Measurements from ENCODE around the gene PCDHGA9.
A peak's percentile ranks its signal among the peaks of the same experiment; 100 is the strongest.

Gene PCDHGA9

GRCh38 chr5:141402553-141403243 is at the start of gene PCDHGA9:
Gene PCDHGA9, plus strand, starts transcription at chr5:141402778. Its CDS starts 175 bp downstream, at chr5:141402953.
- H3K9ac ChIP-seq (ENCODE audit: low read depth in 1 of 2, low read length in 2 of 2), result no peak within 1 kb of the TSS
- H3K4me1 ChIP-seq (ENCODE audit: control insufficient read depth in 1 of 2, insufficient read depth in 2 of 2, low read length in 2 of 2), result no peaks in the 10 kb centered on the region
- H3K36me3 ChIP-seq (ENCODE audit: control insufficient read depth in 1 of 2, insufficient read depth in 2 of 2, low read length in 2 of 2), result no peaks in the 10 kb centered on the region
- H3K27ac ChIP-seq (ENCODE audit: low read depth, low read length), result no peak within 1 kb of the TSS
- H3K27me3 ChIP-seq (ENCODE audit: control insufficient read depth in 1 of 2, insufficient read depth in 2 of 2, low read length in 2 of 2), result no peaks in the 10 kb centered on the region
- peak within 1 kb of the TSS; percentile 16 to 29 for H3K4me3 ChIP-seq (ENCODE audit: low read depth in 1 of 2, low read length in 2 of 2)
- peaks cover 19 to 45% of the 10 kb centered on the region in 2 donors for H3K9me3 ChIP-seq (ENCODE audit: control insufficient read depth in 1 of 2, low read length in 2 of 2)

- H3K9me3 ChIP-seq (ENCODE audit: control insufficient read depth in 1 of 2, low read length in 2 of 2), result peaks cover 25 to 28% of the 10 kb centered on the region in 2 donors
- H3K9ac ChIP-seq (ENCODE audit: low read depth in 1 of 2, low read length in 2 of 2), result no peak within 1 kb of the TSS
- H3K4me3 ChIP-seq (ENCODE audit: low read depth in 1 of 2, low read length in 2 of 2), result peak within 1 kb of the TSS in 1 of 2 donors; percentile 13
- H3K27ac ChIP-seq (ENCODE audit: low read depth, low read length), result no peak within 1 kb of the TSS
- no peaks in the 10 kb centered on the region for H3K36me3 ChIP-seq (ENCODE audit: control insufficient read depth in 1 of 2, insufficient read depth in 2 of 2, low read length in 2 of 2)
- no peaks in the 10 kb centered on the region for H3K27me3 ChIP-seq (ENCODE audit: control insufficient read depth in 1 of 2, insufficient read depth in 2 of 2, low read length in 2 of 2)
- H3K4me1 ChIP-seq (ENCODE audit: control insufficient read depth in 1 of 2, insufficient read depth in 2 of 2, low read length in 2 of 2), result no peaks in the 10 kb centered on the region
Observed at GRCh38 chr5:141354900-141355469, 47.6 kb upstream of the PCDHGA9 start, which contains the start of gene PCDHGA4. Gene PCDHGA4, plus strand, starts transcription at chr5:141355021. Its CDS starts 87 bp downstream, at chr5:141355108.

GRCh38 chr5:141355641-141356040 is 46.9 kb upstream of the PCDHGA9 start:
- no peak overlapping the region for H3K27ac ChIP-seq (ENCODE audit: low read depth, low read length)
- no peak overlapping the region for H3K9ac ChIP-seq (ENCODE audit: low read depth in 1 of 2, low read length in 2 of 2)
- H3K4me1 ChIP-seq (ENCODE audit: control insufficient read depth in 1 of 2, insufficient read depth in 2 of 2, low read length in 2 of 2), result no peaks in the 10 kb centered on the region
- H3K36me3 ChIP-seq (ENCODE audit: control insufficient read depth in 1 of 2, insufficient read depth in 2 of 2, low read length in 2 of 2), result no peaks in the 10 kb centered on the region
- H3K27me3 ChIP-seq (ENCODE audit: control insufficient read depth in 1 of 2, insufficient read depth in 2 of 2, low read length in 2 of 2), result no peaks in the 10 kb centered on the region
- H3K4me3 ChIP-seq (ENCODE audit: low read depth in 1 of 2, low read length in 2 of 2), result no peak overlapping the region
- peaks cover 31% of the 10 kb centered on the region in 2 donors for H3K9me3 ChIP-seq (ENCODE audit: control insufficient read depth in 1 of 2, low read length in 2 of 2)

GRCh38 chr5:141356133-141356532 is 46.4 kb upstream of the PCDHGA9 start:
- no peak overlapping the region for H3K4me3 ChIP-seq (ENCODE audit: low read depth in 1 of 2, low read length in 2 of 2)
- H3K9ac ChIP-seq (ENCODE audit: low read depth in 1 of 2, low read length in 2 of 2), result no peak overlapping the region
- no peak overlapping the region for H3K27ac ChIP-seq (ENCODE audit: low read depth, low read length)
- no peaks in the 10 kb centered on the region for H3K27me3 ChIP-seq (ENCODE audit: control insufficient read depth in 1 of 2, insufficient read depth in 2 of 2, low read length in 2 of 2)
- no peaks in the 10 kb centered on the region for H3K36me3 ChIP-seq (ENCODE audit: control insufficient read depth in 1 of 2, insufficient read depth in 2 of 2, low read length in 2 of 2)
- H3K9me3 ChIP-seq (ENCODE audit: control insufficient read depth in 1 of 2, low read length in 2 of 2), result peaks cover 31 to 34% of the 10 kb centered on the region in 2 donors
- no peaks in the 10 kb centered on the region for H3K4me1 ChIP-seq (ENCODE audit: control insufficient read depth in 1 of 2, insufficient read depth in 2 of 2, low read length in 2 of 2)

GRCh38 chr5:141356950-141357349 is 45.6 kb upstream of the PCDHGA9 start:
- Histone ChIP-seq H3K4me3 (ENCODE audit: low read depth in 1 of 2, low read length in 2 of 2) (peak overlapping the region in 1 of 2 donors; percentile 20), H3K36me3 (ENCODE audit: control insufficient read depth in 1 of 2, insufficient read depth in 2 of 2, low read length in 2 of 2) (no peaks in the 10 kb centered on the region), H3K9ac (ENCODE audit: low read depth in 1 of 2, low read length in 2 of 2) (no peak overlapping the region), H3K27ac (ENCODE audit: low read depth, low read length) (no peak overlapping the region), H3K27me3 (ENCODE audit: control insufficient read depth in 1 of 2, insufficient read depth in 2 of 2, low read length in 2 of 2) (no peaks in the 10 kb centered on the region), H3K4me1 (ENCODE audit: control insufficient read depth in 1 of 2, insufficient read depth in 2 of 2, low read length in 2 of 2) (no peaks in the 10 kb centered on the region), H3K9me3 (ENCODE audit: control insufficient read depth in 1 of 2, low read length in 2 of 2) (peaks cover 33 to 34% of the 10 kb centered on the region in 2 donors)

- Histone ChIP-seq H3K9me3 (ENCODE audit: control insufficient read depth in 1 of 2, low read length in 2 of 2) (peaks cover 39 to 49% of the 10 kb centered on the region in 2 donors), H3K27me3 (ENCODE audit: control insufficient read depth in 1 of 2, insufficient read depth in 2 of 2, low read length in 2 of 2) (no peaks in the 10 kb centered on the region), H3K9ac (ENCODE audit: low read depth in 1 of 2, low read length in 2 of 2) (no peak within 1 kb of the TSS), H3K4me3 (ENCODE audit: low read depth in 1 of 2, low read length in 2 of 2) (peak within 1 kb of the TSS; percentile 52 to 66), H3K36me3 (ENCODE audit: control insufficient read depth in 1 of 2, insufficient read depth in 2 of 2, low read length in 2 of 2) (no peaks in the 10 kb centered on the region), H3K4me1 (ENCODE audit: control insufficient read depth in 1 of 2, insufficient read depth in 2 of 2, low read length in 2 of 2) (no peaks in the 10 kb centered on the region), H3K27ac (ENCODE audit: low read depth, low read length) (no peak within 1 kb of the TSS)
Observed at GRCh38 chr5:141359790-141360426, 42.7 kb upstream of the PCDHGA9 start, which contains the start of gene PCDHGB2. Gene PCDHGB2, plus strand, starts transcription at chr5:141359994. Its CDS starts 142 bp downstream, at chr5:141360136.

- Histone ChIP-seq H3K27me3 (ENCODE audit: control insufficient read depth in 1 of 2, insufficient read depth in 2 of 2, low read length in 2 of 2) (no peaks in the 10 kb centered on the region), H3K36me3 (ENCODE audit: control insufficient read depth in 1 of 2, insufficient read depth in 2 of 2, low read length in 2 of 2) (no peaks in the 10 kb centered on the region), H3K27ac (ENCODE audit: low read depth, low read length) (no peak overlapping the region), H3K4me3 (ENCODE audit: low read depth in 1 of 2, low read length in 2 of 2) (peak overlapping the region in 1 of 2 donors; percentile 66), H3K9ac (ENCODE audit: low read depth in 1 of 2, low read length in 2 of 2) (no peak overlapping the region), H3K4me1 (ENCODE audit: control insufficient read depth in 1 of 2, insufficient read depth in 2 of 2, low read length in 2 of 2) (no peaks in the 10 kb centered on the region), H3K9me3 (ENCODE audit: control insufficient read depth in 1 of 2, low read length in 2 of 2) (peaks cover 42 to 50% of the 10 kb centered on the region in 2 donors)
Observed at GRCh38 chr5:141360685-141361084, 41.9 kb upstream of the PCDHGA9 start.

- H3K27ac ChIP-seq (ENCODE audit: low read depth, low read length), result no peak overlapping the region
- no peak overlapping the region for H3K4me3 ChIP-seq (ENCODE audit: low read depth in 1 of 2, low read length in 2 of 2)
- H3K36me3 ChIP-seq (ENCODE audit: control insufficient read depth in 1 of 2, insufficient read depth in 2 of 2, low read length in 2 of 2), result no peaks in the 10 kb centered on the region
- no peaks in the 10 kb centered on the region for H3K27me3 ChIP-seq (ENCODE audit: control insufficient read depth in 1 of 2, insufficient read depth in 2 of 2, low read length in 2 of 2)
- no peak overlapping the region for H3K9ac ChIP-seq (ENCODE audit: low read depth in 1 of 2, low read length in 2 of 2)
- H3K9me3 ChIP-seq (ENCODE audit: control insufficient read depth in 1 of 2, low read length in 2 of 2), result peaks cover 31 to 43% of the 10 kb centered on the region in 2 donors
- no peaks in the 10 kb centered on the region for H3K4me1 ChIP-seq (ENCODE audit: control insufficient read depth in 1 of 2, insufficient read depth in 2 of 2, low read length in 2 of 2)
Observed at GRCh38 chr5:141362719-141363118, 39.9 kb upstream of the PCDHGA9 start.

GRCh38 chr5:141363952-141364660 is 38.5 kb upstream of the PCDHGA9 start, which contains the start of gene PCDHGA5:
Gene PCDHGA5, plus strand, starts transcription at chr5:141364162. Its CDS starts 169 bp downstream, at chr5:141364331.
- Histone ChIP-seq H3K36me3 (ENCODE audit: control insufficient read depth in 1 of 2, insufficient read depth in 2 of 2, low read length in 2 of 2) (no peaks in the 10 kb centered on the region), H3K9ac (ENCODE audit: low read depth in 1 of 2, low read length in 2 of 2) (no peak within 1 kb of the TSS), H3K4me1 (ENCODE audit: control insufficient read depth in 1 of 2, insufficient read depth in 2 of 2, low read length in 2 of 2) (no peaks in the 10 kb centered on the region), H3K27me3 (ENCODE audit: control insufficient read depth in 1 of 2, insufficient read depth in 2 of 2, low read length in 2 of 2) (no peaks in the 10 kb centered on the region), H3K9me3 (ENCODE audit: control insufficient read depth in 1 of 2, low read length in 2 of 2) (peaks cover 31 to 43% of the 10 kb centered on the region in 2 donors), H3K4me3 (ENCODE audit: low read depth in 1 of 2, low read length in 2 of 2) (no peak within 1 kb of the TSS), H3K27ac (ENCODE audit: low read depth, low read length) (no peak within 1 kb of the TSS)
